ENCODE measurements around the gene ASPHD2.

GRCh38 chr22:26447584-26448329 lies 18.7 kb downstream of the ASPHD2 start:
- TF ChIP-seq CTCF (IDR thresholded peaks at IDR 0.05 in 8 of 11, conservative IDR thresholded peaks at IDR 0.05 in 3 of 11) (no peak), POLR2AphosphoS5 (IDR thresholded peaks at IDR 0.05) (no peak)
